GM12878 (cell line): ENCODE results near the gene ADCY7.

Experiments used
- EP300 ChIP-seq, 2 experiments: fragments of 150-350 bp in 1 of 2; IDR thresholded peaks; 2 replicates each; pipeline ENCODE4 v1.6.1; 2011 to 2012; ENCODE audit warnings: low read depth in 2 of 2, low read length in 2 of 2, borderline replicate concordance in 1 of 2, improper control_type of control experiment in 1 of 2, inconsistent platforms in 1 of 2; ENCODE audit not compliant: control insufficient read depth in 1 of 2
- EZH2 ChIP-seq: IDR thresholded peaks from 2 replicates; pipeline ENCODE4 v1.6.1; 2012; ENCODE audit warnings: low read depth, mild to moderate bottlenecking, control low read depth, inconsistent platforms, low read length, borderline replicate concordance; ENCODE audit not compliant: control insufficient read depth
- MEF2A ChIP-seq: IDR thresholded peaks from 2 replicates; pipeline ENCODE4 v1.6.1; 2011; ENCODE audit warnings: low read depth, mild to moderate bottlenecking, low read length, moderate library complexity; ENCODE audit not compliant: insufficient read depth
- NBN ChIP-seq: fragments of 450-650 bp; IDR thresholded peaks from 2 replicates; pipeline ENCODE4 v1.6.1; 2016
- RAD21 ChIP-seq: IDR thresholded peaks from 2 replicates; pipeline ENCODE4 v1.6.1; 2011; ENCODE audit warnings: mild to moderate bottlenecking, low read depth, low read length, moderate library complexity; ENCODE audit not compliant: insufficient read depth
- TF ChIP-seq, protein P1 (sequence below): fragments of 150-350 bp; IDR thresholded peaks from 2 replicates; pipeline ENCODE4 v1.6.1; 2016; ENCODE audit warnings: low read depth, low read length
- TF ChIP-seq, protein P2 (sequence below): fragments of 450-650 bp; IDR thresholded peaks from 2 replicates; pipeline ENCODE4 v1.6.1; 2018; ENCODE audit warnings: mild to moderate bottlenecking, low read depth, moderate library complexity; ENCODE audit not compliant: partially characterized antibody
- TF ChIP-seq, protein P3 (sequence below), 3 experiments: IDR thresholded peaks in 2 of 3; conservative IDR thresholded peaks in 1 of 3; 2 replicates each; pipeline ENCODE4 v1.5.1; 2011; ENCODE audit warnings: low read depth in 3 of 3, low read length in 3 of 3, mild to moderate bottlenecking in 3 of 3, control low read depth in 2 of 3, moderate library complexity in 2 of 3, inconsistent platforms in 1 of 3, mixed read lengths in 1 of 3; ENCODE audit not compliant: control insufficient read depth in 2 of 3, insufficient read depth in 1 of 3; ENCODE audit errors: extremely low read depth in 1 of 3

DNA sequence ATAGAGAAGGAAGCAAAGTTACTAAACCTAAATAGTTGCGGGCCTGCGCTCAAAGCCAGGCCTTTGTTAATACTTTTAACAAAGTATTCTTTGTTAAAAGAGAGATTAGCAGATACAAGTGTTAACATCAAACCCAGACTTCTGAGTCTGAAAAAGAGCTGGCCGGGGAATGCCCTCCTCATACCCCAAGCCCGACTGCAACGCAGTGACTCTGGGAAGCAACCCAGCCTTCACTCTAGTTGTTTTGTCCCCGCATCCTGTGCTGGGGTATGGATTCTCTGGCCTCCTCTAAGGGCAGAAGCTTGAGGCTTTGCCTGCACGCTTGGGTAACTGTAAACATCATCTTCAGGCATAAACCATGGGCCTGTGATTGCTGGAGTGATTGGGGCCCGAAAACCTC is 48.3 kb downstream of the ADCY7 start:
- TF ChIP-seq MEF2A (no peak), RAD21 (no peak), EZH2 (no peak), EP300 (IDR thresholded peaks at IDR 0.05; ENCODE audit: borderline replicate concordance in 1 of 2, control insufficient read depth in 1 of 2, low read depth in 2 of 2, low read length in 2 of 2) (no peak), NBN (no peak)
- TF ChIP-seq, protein P1, sequence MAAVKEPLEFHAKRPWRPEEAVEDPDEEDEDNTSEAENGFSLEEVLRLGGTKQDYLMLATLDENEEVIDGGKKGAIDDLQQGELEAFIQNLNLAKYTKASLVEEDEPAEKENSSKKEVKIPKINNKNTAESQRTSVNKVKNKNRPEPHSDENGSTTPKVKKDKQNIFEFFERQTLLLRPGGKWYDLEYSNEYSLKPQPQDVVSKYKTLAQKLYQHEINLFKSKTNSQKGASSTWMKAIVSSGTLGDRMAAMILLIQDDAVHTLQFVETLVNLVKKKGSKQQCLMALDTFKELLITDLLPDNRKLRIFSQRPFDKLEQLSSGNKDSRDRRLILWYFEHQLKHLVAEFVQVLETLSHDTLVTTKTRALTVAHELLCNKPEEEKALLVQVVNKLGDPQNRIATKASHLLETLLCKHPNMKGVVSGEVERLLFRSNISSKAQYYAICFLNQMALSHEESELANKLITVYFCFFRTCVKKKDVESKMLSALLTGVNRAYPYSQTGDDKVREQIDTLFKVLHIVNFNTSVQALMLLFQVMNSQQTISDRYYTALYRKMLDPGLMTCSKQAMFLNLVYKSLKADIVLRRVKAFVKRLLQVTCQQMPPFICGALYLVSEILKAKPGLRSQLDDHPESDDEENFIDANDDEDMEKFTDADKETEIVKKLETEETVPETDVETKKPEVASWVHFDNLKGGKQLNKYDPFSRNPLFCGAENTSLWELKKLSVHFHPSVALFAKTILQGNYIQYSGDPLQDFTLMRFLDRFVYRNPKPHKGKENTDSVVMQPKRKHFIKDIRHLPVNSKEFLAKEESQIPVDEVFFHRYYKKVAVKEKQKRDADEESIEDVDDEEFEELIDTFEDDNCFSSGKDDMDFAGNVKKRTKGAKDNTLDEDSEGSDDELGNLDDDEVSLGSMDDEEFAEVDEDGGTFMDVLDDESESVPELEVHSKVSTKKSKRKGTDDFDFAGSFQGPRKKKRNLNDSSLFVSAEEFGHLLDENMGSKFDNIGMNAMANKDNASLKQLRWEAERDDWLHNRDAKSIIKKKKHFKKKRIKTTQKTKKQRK = no peak
- TF ChIP-seq, protein P2, sequence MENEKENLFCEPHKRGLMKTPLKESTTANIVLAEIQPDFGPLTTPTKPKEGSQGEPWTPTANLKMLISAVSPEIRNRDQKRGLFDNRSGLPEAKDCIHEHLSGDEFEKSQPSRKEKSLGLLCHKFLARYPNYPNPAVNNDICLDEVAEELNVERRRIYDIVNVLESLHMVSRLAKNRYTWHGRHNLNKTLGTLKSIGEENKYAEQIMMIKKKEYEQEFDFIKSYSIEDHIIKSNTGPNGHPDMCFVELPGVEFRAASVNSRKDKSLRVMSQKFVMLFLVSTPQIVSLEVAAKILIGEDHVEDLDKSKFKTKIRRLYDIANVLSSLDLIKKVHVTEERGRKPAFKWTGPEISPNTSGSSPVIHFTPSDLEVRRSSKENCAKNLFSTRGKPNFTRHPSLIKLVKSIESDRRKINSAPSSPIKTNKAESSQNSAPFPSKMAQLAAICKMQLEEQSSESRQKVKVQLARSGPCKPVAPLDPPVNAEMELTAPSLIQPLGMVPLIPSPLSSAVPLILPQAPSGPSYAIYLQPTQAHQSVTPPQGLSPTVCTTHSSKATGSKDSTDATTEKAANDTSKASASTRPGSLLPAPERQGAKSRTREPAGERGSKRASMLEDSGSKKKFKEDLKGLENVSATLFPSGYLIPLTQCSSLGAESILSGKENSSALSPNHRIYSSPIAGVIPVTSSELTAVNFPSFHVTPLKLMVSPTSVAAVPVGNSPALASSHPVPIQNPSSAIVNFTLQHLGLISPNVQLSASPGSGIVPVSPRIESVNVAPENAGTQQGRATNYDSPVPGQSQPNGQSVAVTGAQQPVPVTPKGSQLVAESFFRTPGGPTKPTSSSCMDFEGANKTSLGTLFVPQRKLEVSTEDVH = no peak
- TF ChIP-seq, protein P3, sequence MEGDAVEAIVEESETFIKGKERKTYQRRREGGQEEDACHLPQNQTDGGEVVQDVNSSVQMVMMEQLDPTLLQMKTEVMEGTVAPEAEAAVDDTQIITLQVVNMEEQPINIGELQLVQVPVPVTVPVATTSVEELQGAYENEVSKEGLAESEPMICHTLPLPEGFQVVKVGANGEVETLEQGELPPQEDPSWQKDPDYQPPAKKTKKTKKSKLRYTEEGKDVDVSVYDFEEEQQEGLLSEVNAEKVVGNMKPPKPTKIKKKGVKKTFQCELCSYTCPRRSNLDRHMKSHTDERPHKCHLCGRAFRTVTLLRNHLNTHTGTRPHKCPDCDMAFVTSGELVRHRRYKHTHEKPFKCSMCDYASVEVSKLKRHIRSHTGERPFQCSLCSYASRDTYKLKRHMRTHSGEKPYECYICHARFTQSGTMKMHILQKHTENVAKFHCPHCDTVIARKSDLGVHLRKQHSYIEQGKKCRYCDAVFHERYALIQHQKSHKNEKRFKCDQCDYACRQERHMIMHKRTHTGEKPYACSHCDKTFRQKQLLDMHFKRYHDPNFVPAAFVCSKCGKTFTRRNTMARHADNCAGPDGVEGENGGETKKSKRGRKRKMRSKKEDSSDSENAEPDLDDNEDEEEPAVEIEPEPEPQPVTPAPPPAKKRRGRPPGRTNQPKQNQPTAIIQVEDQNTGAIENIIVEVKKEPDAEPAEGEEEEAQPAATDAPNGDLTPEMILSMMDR (IDR thresholded peaks at IDR 0.05 in 2 of 3, conservative IDR thresholded peaks at IDR 0.05 in 1 of 3; ENCODE audit: control insufficient read depth in 2 of 3, extremely low read depth in 1 of 3, insufficient read depth in 1 of 3, low read depth in 3 of 3, low read length in 3 of 3) = no peak
